Measurements from ENCODE around the gene SEC11C. TPM values are rescaled to one million over a fixed set of nuclear protein-coding genes. Genes with fewer than 3 reads are reported as not detected.

Gene SEC11C
- total and polyA plus RNA-seq, 2 of the 13 experiments (the other 11 are each of a cell fraction or from before 2014, with no cell fraction given) = 71.9 to 297 TPM

DNA sequence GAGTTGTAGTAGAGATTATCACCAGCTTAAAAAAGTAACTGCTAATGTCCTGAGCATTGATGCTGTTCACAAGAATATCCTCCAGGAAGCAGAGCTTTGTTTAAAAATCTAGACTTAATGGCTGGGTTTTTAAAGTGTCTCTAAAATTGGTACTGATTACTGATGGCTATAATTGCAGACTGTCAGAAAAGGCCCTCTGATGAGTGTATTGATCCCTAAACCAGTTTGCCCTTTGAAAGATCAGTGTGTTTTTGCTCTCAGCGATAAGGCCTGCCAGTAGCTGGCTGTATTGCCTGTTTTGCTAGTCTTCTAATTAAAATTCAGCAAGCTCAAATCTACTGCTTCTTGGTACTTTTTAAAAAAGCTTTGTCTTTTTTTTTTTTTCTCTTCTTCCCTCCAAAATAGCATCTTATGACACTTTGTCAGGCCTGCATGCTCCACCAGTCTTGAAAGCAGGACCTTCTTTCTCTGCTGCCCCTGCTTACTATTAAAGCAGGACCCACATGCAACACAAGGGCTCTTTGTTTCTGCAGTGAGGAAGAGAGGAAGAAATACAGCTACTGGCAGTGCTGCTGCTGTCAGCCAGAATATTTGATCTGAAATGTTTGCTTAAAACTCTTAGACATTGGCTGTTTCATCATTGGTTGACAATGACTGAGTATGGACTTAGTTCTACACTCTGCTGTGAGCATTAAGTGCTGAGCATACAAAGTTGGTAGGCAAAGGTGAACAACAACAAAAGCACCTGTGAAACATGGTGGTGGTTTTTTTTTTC is 1.8 kb downstream of the SEC11C start (continued):
- TF ChIP-seq, protein P1, sequence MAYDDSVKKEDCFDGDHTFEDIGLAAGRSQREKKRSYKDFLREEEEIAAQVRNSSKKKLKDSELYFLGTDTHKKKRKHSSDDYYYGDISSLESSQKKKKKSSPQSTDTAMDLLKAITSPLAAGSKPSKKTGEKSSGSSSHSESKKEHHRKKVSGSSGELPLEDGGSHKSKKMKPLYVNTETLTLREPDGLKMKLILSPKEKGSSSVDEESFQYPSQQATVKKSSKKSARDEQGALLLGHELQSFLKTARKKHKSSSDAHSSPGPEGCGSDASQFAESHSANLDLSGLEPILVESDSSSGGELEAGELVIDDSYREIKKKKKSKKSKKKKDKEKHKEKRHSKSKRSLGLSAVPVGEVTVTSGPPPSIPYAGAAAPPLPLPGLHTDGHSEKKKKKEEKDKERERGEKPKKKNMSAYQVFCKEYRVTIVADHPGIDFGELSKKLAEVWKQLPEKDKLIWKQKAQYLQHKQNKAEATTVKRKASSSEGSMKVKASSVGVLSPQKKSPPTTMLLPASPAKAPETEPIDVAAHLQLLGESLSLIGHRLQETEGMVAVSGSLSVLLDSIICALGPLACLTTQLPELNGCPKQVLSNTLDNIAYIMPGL (CRISPR knock-in tag; IDR thresholded peaks at IDR 0.05; ENCODE audit: borderline replicate concordance in 1 of 2, low read depth in 1 of 2) = peak in 1 of 2 experiments; percentile 34; a peak in 1 of 4 replicates
- TF ChIP-seq, protein P2, sequence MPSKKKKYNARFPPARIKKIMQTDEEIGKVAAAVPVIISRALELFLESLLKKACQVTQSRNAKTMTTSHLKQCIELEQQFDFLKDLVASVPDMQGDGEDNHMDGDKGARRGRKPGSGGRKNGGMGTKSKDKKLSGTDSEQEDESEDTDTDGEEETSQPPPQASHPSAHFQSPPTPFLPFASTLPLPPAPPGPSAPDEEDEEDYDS (CRISPR knock-in tag; IDR thresholded peaks at IDR 0.05) = peak; percentile 90
- TF ChIP-seq HHEX (CRISPR knock-in tag; IDR thresholded peaks at IDR 0.05) (peak; percentile 52; the same call in 1 of the 2 replicates), SOX13 (IDR thresholded peaks at IDR 0.05) (peak; percentile 41), SOX13 (CRISPR knock-in tag; conservative IDR thresholded peaks at IDR 0.05 in 1 of 2, IDR thresholded peaks at IDR 0.05 in 1 of 2) (peak in 1 of 2 experiments; percentile 93; a peak in 2 of 4 replicates), FOXK2 (IDR thresholded peaks at IDR 0.05) (peak; percentile 81), SAFB2 (CRISPR knock-in tag; IDR thresholded peaks at IDR 0.05; ENCODE audit: borderline replicate concordance, low read depth) (no peak), EP300 (IDR thresholded peaks at IDR 0.05; ENCODE audit: low read depth in 2 of 2, low read length in 2 of 2) (peak; percentile 16 to 85; a peak in 2 of 4 replicates), EP300 (CRISPR knock-in tag; IDR thresholded peaks at IDR 0.05; ENCODE audit: borderline replicate concordance) (peak; percentile 50; the same call in 1 of the 2 replicates), ZNF761 (CRISPR knock-in tag; conservative IDR thresholded peaks at IDR 0.05) (no peak), FOSL2 (CRISPR knock-in tag; IDR thresholded peaks at IDR 0.05) (peak; percentile 70), SMAD9 (CRISPR knock-in tag; IDR thresholded peaks at IDR 0.05) (no peak), ZNF432 (CRISPR knock-in tag; IDR thresholded peaks at IDR 0.05; ENCODE audit: borderline replicate concordance) (no peak), MEIS2 (CRISPR knock-in tag; IDR thresholded peaks at IDR 0.05) (peak; percentile 83), NR2F1 (CRISPR knock-in tag; IDR thresholded peaks at IDR 0.05) (no peak; a peak in 1 of 4 replicates)
- TF ChIP-seq, protein P3, sequence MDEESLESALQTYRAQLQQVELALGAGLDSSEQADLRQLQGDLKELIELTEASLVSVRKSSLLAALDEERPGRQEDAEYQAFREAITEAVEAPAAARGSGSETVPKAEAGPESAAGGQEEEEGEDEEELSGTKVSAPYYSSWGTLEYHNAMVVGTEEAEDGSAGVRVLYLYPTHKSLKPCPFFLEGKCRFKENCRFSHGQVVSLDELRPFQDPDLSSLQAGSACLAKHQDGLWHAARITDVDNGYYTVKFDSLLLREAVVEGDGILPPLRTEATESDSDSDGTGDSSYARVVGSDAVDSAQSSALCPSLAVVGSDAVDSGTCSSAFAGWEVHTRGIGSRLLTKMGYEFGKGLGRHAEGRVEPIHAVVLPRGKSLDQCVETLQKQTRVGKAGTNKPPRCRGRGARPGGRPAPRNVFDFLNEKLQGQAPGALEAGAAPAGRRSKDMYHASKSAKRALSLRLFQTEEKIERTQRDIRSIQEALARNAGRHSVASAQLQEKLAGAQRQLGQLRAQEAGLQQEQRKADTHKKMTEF (CRISPR knock-in tag; IDR thresholded peaks at IDR 0.05) = peak; percentile 65
- TF ChIP-seq, protein P4, sequence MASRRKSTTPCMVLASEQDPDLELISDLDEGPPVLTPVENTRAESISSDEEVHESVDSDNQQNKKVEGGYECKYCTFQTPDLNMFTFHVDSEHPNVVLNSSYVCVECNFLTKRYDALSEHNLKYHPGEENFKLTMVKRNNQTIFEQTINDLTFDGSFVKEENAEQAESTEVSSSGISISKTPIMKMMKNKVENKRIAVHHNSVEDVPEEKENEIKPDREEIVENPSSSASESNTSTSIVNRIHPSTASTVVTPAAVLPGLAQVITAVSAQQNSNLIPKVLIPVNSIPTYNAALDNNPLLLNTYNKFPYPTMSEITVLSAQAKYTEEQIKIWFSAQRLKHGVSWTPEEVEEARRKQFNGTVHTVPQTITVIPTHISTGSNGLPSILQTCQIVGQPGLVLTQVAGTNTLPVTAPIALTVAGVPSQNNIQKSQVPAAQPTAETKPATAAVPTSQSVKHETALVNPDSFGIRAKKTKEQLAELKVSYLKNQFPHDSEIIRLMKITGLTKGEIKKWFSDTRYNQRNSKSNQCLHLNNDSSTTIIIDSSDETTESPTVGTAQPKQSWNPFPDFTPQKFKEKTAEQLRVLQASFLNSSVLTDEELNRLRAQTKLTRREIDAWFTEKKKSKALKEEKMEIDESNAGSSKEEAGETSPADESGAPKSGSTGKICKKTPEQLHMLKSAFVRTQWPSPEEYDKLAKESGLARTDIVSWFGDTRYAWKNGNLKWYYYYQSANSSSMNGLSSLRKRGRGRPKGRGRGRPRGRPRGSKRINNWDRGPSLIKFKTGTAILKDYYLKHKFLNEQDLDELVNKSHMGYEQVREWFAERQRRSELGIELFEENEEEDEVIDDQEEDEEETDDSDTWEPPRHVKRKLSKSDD (CRISPR knock-in tag; IDR thresholded peaks at IDR 0.05; ENCODE audit: low read depth) = no peak
- TF ChIP-seq, protein P5, sequence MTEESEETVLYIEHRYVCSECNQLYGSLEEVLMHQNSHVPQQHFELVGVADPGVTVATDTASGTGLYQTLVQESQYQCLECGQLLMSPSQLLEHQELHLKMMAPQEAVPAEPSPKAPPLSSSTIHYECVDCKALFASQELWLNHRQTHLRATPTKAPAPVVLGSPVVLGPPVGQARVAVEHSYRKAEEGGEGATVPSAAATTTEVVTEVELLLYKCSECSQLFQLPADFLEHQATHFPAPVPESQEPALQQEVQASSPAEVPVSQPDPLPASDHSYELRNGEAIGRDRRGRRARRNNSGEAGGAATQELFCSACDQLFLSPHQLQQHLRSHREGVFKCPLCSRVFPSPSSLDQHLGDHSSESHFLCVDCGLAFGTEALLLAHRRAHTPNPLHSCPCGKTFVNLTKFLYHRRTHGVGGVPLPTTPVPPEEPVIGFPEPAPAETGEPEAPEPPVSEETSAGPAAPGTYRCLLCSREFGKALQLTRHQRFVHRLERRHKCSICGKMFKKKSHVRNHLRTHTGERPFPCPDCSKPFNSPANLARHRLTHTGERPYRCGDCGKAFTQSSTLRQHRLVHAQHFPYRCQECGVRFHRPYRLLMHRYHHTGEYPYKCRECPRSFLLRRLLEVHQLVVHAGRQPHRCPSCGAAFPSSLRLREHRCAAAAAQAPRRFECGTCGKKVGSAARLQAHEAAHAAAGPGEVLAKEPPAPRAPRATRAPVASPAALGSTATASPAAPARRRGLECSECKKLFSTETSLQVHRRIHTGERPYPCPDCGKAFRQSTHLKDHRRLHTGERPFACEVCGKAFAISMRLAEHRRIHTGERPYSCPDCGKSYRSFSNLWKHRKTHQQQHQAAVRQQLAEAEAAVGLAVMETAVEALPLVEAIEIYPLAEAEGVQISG (CRISPR knock-in tag; IDR thresholded peaks at IDR 0.05) = peak; percentile 44; the same call in 1 of the 2 replicates
